ENCODE measurements around the gene DSCAM.

Gene DSCAM

DNA sequence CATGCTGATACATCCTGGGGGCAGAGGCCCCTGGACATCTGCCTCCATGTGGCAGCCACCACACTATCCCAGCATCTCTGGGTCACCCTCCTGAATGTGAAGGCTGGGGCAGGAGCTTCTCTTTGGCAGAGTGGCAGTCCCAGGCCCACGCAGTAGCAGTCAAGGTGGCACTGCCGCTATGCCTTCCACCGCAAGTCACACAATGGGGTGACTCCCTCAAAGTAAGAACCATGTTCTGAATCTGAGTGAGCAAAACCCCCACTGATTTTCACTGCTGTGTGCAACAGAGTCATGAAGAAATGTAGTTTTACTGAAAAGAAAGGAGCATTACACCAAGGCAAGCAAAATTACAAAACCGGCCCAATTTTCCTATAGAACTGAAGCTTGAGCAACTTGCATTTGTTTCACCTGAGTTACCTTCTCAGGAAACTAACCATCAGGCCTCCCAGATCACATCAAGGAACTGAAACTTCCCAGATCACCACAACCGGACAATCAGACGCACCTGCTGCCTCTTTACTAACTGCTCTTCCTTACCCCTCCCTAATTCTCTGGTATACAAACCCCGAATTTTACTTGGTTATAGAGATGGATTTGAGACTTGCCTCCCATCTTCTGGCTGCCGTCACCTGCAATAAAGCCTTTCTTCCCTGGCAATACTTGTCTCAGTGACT is 877.1 kb downstream of the DSCAM start:
- Histone ChIP-seq H3K36me3 (replicated peaks) (no peaks in the 10 kb centered on the region), H3K27ac (no peak overlapping the region), H3K4me3 (ENCODE audit: low read depth, low read length) (no peak overlapping the region), H3K27me3 (replicated peaks) (no peaks in the 10 kb centered on the region)
- TF ChIP-seq, protein P1, sequence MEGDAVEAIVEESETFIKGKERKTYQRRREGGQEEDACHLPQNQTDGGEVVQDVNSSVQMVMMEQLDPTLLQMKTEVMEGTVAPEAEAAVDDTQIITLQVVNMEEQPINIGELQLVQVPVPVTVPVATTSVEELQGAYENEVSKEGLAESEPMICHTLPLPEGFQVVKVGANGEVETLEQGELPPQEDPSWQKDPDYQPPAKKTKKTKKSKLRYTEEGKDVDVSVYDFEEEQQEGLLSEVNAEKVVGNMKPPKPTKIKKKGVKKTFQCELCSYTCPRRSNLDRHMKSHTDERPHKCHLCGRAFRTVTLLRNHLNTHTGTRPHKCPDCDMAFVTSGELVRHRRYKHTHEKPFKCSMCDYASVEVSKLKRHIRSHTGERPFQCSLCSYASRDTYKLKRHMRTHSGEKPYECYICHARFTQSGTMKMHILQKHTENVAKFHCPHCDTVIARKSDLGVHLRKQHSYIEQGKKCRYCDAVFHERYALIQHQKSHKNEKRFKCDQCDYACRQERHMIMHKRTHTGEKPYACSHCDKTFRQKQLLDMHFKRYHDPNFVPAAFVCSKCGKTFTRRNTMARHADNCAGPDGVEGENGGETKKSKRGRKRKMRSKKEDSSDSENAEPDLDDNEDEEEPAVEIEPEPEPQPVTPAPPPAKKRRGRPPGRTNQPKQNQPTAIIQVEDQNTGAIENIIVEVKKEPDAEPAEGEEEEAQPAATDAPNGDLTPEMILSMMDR (IDR thresholded peaks at IDR 0.05; ENCODE audit: low read depth, low read length, missing control alignments) = no peak
- in situ Hi-C loops (cut with HindIII; ENCODE audit: low pct_ligation_motif_present, low sequenced_read_pairs) = no loop called here
- DNase-seq = no peak

DNA sequence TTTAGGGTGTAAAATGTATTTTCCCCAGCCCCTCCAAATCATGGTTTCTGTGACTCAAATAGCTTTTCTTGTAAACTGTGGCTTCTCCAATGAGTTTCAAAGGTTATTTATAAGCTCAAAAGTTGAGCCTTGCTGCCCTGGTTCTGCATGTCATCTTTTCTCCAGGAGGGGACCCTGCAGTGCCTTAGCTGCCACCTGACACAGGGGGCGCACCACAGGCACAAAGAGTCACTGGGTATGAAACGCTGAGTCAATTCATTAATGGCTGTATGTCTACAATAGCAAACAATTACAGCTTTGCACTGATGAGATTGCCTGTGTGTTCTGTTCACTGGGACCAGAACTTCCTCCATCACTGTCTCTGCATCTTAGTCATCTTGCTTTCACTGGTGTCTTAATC is 878.9 kb downstream of the DSCAM start:
- Histone ChIP-seq H3K36me3 (replicated peaks) (no peaks in the 10 kb centered on the region), H3K27ac (no peak overlapping the region), H3K27me3 (replicated peaks) (no peaks in the 10 kb centered on the region), H3K4me3 (ENCODE audit: low read depth, low read length) (no peak overlapping the region)
- in situ Hi-C loops (cut with HindIII; ENCODE audit: low pct_ligation_motif_present, low sequenced_read_pairs) = no loop called here
- TF ChIP-seq, protein P1 (IDR thresholded peaks at IDR 0.05; ENCODE audit: low read depth, low read length, missing control alignments) = no peak
- DNase-seq = no peak

DNA sequence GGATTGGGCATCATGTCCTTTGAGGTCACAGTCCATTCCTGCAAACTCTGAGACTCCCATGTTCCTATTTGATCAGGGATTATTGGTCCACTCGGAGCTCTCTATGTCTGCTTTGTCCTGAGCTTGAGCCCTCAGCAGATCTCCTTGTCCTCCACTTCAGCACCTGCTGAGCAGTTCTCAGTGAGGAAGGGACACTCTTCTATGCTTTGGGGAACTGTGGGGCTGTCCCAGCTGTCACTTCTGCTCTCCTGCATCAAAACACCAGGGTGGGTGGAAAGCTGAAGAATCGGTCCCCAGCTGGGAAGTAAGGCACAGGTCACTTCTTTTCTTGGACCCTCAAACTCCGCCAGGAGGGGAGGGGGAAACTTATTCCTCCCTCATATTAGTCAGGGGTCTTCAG is 880.2 kb downstream of the DSCAM start:
- in situ Hi-C loops (cut with HindIII; ENCODE audit: low pct_ligation_motif_present, low sequenced_read_pairs) = no loop called here
- Histone ChIP-seq H3K36me3 (replicated peaks) (no peaks in the 10 kb centered on the region), H3K27me3 (replicated peaks) (no peaks in the 10 kb centered on the region), H3K4me3 (ENCODE audit: low read depth, low read length) (no peak overlapping the region), H3K27ac (no peak overlapping the region)
- no peak for DNase-seq
- TF ChIP-seq, protein P1 (IDR thresholded peaks at IDR 0.05; ENCODE audit: low read depth, low read length, missing control alignments) = no peak

DNA sequence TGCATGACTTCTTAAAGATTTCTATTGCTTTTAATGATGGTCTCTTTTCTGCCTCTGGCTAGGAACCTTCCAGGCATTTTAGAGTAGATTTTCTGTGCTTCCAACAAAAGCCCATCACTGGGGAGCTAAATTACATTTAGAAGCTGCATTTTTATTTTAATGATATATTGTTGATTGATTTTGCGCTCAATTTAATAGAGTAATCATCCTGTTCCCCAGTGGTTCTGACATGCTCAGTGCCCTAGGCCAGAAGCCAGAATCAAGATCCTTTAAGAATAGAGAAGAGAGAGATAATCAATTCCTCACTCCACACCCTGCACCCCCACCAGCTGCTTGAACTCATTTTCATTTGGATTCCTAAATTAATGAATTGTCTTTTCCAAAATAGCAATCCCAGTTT is 881.9 kb downstream of the DSCAM start:
- Histone ChIP-seq H3K36me3 (replicated peaks) (no peaks in the 10 kb centered on the region), H3K27me3 (replicated peaks) (no peaks in the 10 kb centered on the region), H3K27ac (no peak overlapping the region), H3K4me3 (ENCODE audit: low read depth, low read length) (no peak overlapping the region)
- DNase-seq = no peak
- in situ Hi-C loops (cut with HindIII; ENCODE audit: low pct_ligation_motif_present, low sequenced_read_pairs) = no loop called here
- TF ChIP-seq, protein P1 (IDR thresholded peaks at IDR 0.05; ENCODE audit: low read depth, low read length, missing control alignments) = no peak

DNA sequence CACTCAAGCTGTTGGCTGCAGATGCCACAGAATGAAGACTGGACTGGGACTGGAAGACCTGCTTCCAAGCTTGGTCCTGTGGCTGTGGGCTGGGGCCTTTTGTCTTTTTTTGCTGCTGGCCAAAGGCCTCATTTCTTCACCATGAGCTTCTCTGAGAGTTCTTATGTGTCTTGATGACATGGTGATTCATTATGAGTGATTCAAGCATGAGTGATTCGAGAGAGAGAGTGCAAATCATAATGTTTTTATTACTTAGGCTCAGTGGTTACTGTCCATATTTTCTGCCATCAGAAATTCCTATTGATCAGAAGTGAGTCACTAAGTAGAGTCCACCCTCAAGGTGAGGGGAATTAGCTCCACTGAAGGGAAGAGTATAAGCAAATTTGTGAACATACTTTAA is 885.7 kb downstream of the DSCAM start:
- no peak overlapping the region for H3K4me3 ChIP-seq (ENCODE audit: low read depth, low read length)
- H3K27me3 ChIP-seq (replicated peaks) = no peaks in the 10 kb centered on the region
- TF ChIP-seq, protein P1 (IDR thresholded peaks at IDR 0.05; ENCODE audit: low read depth, low read length, missing control alignments) = no peak
- in situ Hi-C loops (cut with HindIII; ENCODE audit: low pct_ligation_motif_present, low sequenced_read_pairs) = no loop called here
- H3K27ac ChIP-seq = no peak overlapping the region
- no peak for DNase-seq
- H3K36me3 ChIP-seq (replicated peaks) = no peaks in the 10 kb centered on the region
